D721Med (cell line): ENCODE results near the gene ISY1.

ENCODE experiments used
- DNase-seq: peaks from one replicate; pipeline ENCODE4 v3.0.0; 2011; ENCODE audit warnings: low spot score; ENCODE audit not compliant: insufficient read length
- FAIRE-seq: peaks from 2 replicates; lab custom pipeline; 2011; peaks lifted over from hg19 to GRCh38; lab: Jason Lieb, UNC
- TF ChIP-seq, protein P1 (sequence below): IDR thresholded peaks from 2 replicates; pipeline ENCODE4 v1.5.1; 2012; ENCODE audit warnings: mild to moderate bottlenecking, control low read depth; ENCODE audit not compliant: insufficient read depth; ENCODE audit errors: missing control alignments

ISY1 gene

GRCh38 chr3:129131465-129132088, 29.3 kb downstream of the ISY1 start:
- FAIRE-seq (no peak), DNase-seq (no peak)
- TF ChIP-seq, protein P1, sequence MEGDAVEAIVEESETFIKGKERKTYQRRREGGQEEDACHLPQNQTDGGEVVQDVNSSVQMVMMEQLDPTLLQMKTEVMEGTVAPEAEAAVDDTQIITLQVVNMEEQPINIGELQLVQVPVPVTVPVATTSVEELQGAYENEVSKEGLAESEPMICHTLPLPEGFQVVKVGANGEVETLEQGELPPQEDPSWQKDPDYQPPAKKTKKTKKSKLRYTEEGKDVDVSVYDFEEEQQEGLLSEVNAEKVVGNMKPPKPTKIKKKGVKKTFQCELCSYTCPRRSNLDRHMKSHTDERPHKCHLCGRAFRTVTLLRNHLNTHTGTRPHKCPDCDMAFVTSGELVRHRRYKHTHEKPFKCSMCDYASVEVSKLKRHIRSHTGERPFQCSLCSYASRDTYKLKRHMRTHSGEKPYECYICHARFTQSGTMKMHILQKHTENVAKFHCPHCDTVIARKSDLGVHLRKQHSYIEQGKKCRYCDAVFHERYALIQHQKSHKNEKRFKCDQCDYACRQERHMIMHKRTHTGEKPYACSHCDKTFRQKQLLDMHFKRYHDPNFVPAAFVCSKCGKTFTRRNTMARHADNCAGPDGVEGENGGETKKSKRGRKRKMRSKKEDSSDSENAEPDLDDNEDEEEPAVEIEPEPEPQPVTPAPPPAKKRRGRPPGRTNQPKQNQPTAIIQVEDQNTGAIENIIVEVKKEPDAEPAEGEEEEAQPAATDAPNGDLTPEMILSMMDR, result no peak

- FAIRE-seq (no peak), DNase-seq (no peak)
- TF ChIP-seq, protein P1, result no peak
These were observed 30.5 kb downstream of the ISY1 start for GRCh38 chr3:129130291-129130813.

GRCh38 chr3:129128357-129129155, 32.3 kb downstream of the ISY1 start:
- TF ChIP-seq, protein P1, result no peak
- FAIRE-seq, result no peak
- DNase-seq, result no peak

DNA sequence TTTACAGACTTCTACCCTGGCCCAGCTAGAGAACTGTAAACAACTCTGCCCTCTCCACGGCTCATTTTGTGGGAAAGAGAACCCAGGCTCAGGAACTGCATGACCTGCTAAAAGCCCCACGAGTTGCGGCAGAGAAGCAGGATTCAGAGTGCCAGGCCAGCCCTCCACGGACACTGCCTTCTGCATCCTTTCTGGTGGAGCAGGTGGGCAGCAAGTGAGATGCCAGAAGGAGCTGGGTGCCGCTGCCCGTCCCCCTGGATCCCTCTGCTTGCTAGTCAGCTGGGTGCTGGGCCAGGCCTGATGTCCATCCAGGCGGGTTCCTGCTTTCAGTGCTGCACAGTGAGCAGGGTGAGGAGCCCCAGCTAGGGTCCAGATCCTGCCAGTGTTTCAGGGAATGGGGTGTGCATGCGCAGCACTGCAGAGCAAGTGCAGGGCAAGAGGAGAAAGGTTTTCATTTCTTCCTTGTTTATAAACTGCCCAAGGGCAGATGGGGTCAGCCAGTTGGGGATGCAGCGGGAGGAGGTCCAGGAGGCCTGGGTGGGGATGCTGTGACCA, 34.1 kb downstream of the ISY1 start:
- no peak for DNase-seq
- FAIRE-seq, result no peak
- TF ChIP-seq, protein P1, result no peak

GRCh38 chr3:129123314-129124060, 37.4 kb downstream of the ISY1 start:
- FAIRE-seq, result no peak
- no peak for DNase-seq
- TF ChIP-seq, protein P1, result no peak

GRCh38 chr3:129122412-129123011, 38.4 kb downstream of the ISY1 start:
- FAIRE-seq (no peak), DNase-seq (no peak)
- TF ChIP-seq, protein P1, result no peak
